ENCODE measurements around the gene ARID4B.
A peak's percentile ranks its signal among the peaks of the same experiment; 100 is the strongest.
"Not testable (repeated sequence)": the region's sequence is repeated elsewhere in the genome, so short reads cannot be mapped to it uniquely, and the experiment has no call there.

The ARID4B gene

GRCh38 chr1:235159284-235159683 lies 168.7 kb downstream of the ARID4B start:
- not testable (repeated sequence) for DNase-seq

GRCh38 chr1:235158680-235159079 lies 169.3 kb downstream of the ARID4B start:
- no peak for DNase-seq

GRCh38 chr1:235157150-235157549 lies 170.8 kb downstream of the ARID4B start:
- no peak for DNase-seq

- DNase-seq = no peak
These were observed 171.2 kb downstream of the ARID4B start for GRCh38 chr1:235156740-235157139.

- peak in 1 of 2 experiments; percentile 11 for DNase-seq
These were observed 171.7 kb downstream of the ARID4B start for GRCh38 chr1:235156265-235156664.

GRCh38 chr1:235152235-235152634 lies 175.7 kb downstream of the ARID4B start:
- DNase-seq = no peak

GRCh38 chr1:235151033-235151432 lies 176.9 kb downstream of the ARID4B start:
- DNase-seq = no peak

GRCh38 chr1:235149824-235150223 lies 178.2 kb downstream of the ARID4B start:
- DNase-seq = no peak

GRCh38 chr1:235147269-235147668 lies 180.7 kb downstream of the ARID4B start:
- DNase-seq = no peak

GRCh38 chr1:235145639-235146038 lies 182.3 kb downstream of the ARID4B start:
- no peak for DNase-seq

GRCh38 chr1:235142991-235143390 lies 185.0 kb downstream of the ARID4B start:
- no peak for DNase-seq

- DNase-seq = no peak
These were observed 188.7 kb downstream of the ARID4B start for GRCh38 chr1:235139315-235139714.

- no peak for DNase-seq
These were observed 189.2 kb downstream of the ARID4B start for GRCh38 chr1:235138821-235139220.

- no peak for DNase-seq
These were observed 191.9 kb downstream of the ARID4B start for GRCh38 chr1:235136111-235136510.

- DNase-seq = no peak
These were observed 193.8 kb downstream of the ARID4B start for GRCh38 chr1:235134171-235134570.

- DNase-seq = no peak
These were observed 194.9 kb downstream of the ARID4B start for GRCh38 chr1:235133086-235133485.

- DNase-seq = no peak
These were observed 196.0 kb downstream of the ARID4B start for GRCh38 chr1:235131961-235132360.

- DNase-seq = no peak
These were observed 197.2 kb downstream of the ARID4B start for GRCh38 chr1:235130766-235131270.

- no peak for DNase-seq
These were observed 198.0 kb downstream of the ARID4B start for GRCh38 chr1:235129774-235130570.

- DNase-seq = peak; percentile 96
These were observed 199.3 kb downstream of the ARID4B start, which contains the start of gene TOMM20 for GRCh38 chr1:235128456-235129328. Gene TOMM20 (minus strand): TSS chr1:235128837. CDS start chr1:235128715, 122 bp downstream.

- no peak for DNase-seq
These were observed 200.1 kb downstream of the ARID4B start for GRCh38 chr1:235127732-235128455.

GRCh38 chr1:235127203-235127602 lies 200.8 kb downstream of the ARID4B start:
- no peak for DNase-seq

GRCh38 chr1:235124665-235125064 lies 203.3 kb downstream of the ARID4B start:
- no peak for DNase-seq

Data from Kasumi-1 (cell line).